ENCODE measurements around the gene CYFIP2. TPM values are rescaled to one million over a fixed set of nuclear protein-coding genes. Genes with fewer than 3 reads are reported as not detected.

CYFIP2 gene
- polyA plus RNA-seq, 1 experiment, result 4.4 TPM

DNA sequence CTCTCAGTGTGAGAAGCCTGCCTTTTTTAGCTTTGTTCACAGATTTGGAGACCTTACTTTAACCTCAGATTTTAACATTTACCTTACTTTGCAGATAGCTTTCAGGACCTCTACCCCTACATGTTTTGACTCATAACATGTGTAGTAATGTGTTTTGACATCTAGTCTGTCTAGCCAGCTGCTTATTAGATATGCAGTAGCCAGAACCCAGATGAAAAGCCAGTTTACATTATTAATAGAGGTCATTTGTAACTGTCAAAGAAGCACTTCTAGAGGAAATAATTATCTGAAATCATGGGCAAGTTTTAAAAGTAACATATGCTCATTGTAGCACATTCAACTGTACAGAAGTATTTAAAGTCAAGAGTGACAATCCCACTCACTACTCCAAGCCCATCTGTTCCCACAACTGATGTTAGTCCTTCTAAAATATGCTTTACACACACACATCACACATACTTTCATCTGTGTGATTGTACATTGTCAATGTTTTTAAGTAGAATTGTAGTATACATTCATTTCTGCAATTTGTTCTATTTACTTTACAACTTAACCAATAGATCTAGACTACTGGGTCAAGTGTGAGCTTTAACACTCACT lies 122.3 kb downstream of the CYFIP2 start:
- TF ChIP-seq, protein P1, sequence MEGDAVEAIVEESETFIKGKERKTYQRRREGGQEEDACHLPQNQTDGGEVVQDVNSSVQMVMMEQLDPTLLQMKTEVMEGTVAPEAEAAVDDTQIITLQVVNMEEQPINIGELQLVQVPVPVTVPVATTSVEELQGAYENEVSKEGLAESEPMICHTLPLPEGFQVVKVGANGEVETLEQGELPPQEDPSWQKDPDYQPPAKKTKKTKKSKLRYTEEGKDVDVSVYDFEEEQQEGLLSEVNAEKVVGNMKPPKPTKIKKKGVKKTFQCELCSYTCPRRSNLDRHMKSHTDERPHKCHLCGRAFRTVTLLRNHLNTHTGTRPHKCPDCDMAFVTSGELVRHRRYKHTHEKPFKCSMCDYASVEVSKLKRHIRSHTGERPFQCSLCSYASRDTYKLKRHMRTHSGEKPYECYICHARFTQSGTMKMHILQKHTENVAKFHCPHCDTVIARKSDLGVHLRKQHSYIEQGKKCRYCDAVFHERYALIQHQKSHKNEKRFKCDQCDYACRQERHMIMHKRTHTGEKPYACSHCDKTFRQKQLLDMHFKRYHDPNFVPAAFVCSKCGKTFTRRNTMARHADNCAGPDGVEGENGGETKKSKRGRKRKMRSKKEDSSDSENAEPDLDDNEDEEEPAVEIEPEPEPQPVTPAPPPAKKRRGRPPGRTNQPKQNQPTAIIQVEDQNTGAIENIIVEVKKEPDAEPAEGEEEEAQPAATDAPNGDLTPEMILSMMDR (IDR thresholded peaks at IDR 0.05; ENCODE audit: insufficient read depth, low read depth, low read length), result no peak
- POLR2A ChIA-PET, result interaction anchor here (0.6 kb wide), 2 partner anchors 31 to 1247 kb away, joined by 4 to 9 read pairs; no protein-coding TSS in a partner anchor
- CTCF ChIA-PET, result interaction anchor here (1.0 to 1.8 kb wide), 3 partner anchors 17 to 86 kb away, joined by 3 to 5 read pairs (median 4); no protein-coding TSS in a partner anchor
- no peak for DNase-seq (ENCODE audit: low read depth)
- Histone ChIP-seq H3K4me3 (ENCODE audit: low read depth, low read length) (no peak overlapping the region), H3K27me3 (ENCODE audit: control insufficient read depth, insufficient read depth, low read length) (no peaks in the 10 kb centered on the region), H3K36me3 (ENCODE audit: control insufficient read depth, insufficient read depth, low read length) (no peaks in the 10 kb centered on the region)

DNA sequence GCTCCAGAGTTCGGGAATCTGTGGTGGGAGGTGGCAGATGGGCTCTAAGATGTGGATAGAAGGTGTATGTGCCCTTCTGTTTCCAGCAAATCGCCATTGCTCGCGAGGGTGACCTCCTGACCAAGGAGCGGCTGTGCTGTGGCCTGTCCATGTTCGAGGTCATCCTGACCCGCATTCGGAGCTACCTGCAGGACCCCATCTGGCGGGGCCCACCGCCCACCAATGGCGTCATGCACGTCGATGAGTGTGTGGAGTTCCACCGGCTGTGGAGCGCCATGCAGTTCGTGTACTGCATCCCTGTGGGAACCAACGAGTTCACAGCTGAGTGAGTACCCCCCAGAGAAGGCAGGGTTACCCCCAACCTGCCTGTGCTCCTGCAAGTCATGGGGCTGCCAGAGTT lies 123.2 kb downstream of the CYFIP2 start:
- CTCF ChIA-PET, result interaction anchor here (1.3 to 1.8 kb wide), 3 partner anchors 17 to 85 kb away, joined by 3 to 5 read pairs (median 4); no protein-coding TSS in a partner anchor
- DNase-seq (ENCODE audit: low read depth), result no peak
- Histone ChIP-seq H3K36me3 (ENCODE audit: control insufficient read depth, insufficient read depth, low read length) (no peaks in the 10 kb centered on the region), H3K27me3 (ENCODE audit: control insufficient read depth, insufficient read depth, low read length) (no peaks in the 10 kb centered on the region), H3K4me3 (ENCODE audit: low read depth, low read length) (no peak overlapping the region)
- TF ChIP-seq, protein P1 (IDR thresholded peaks at IDR 0.05; ENCODE audit: insufficient read depth, low read depth, low read length), result no peak
- POLR2A ChIA-PET, result no interaction called here

DNA sequence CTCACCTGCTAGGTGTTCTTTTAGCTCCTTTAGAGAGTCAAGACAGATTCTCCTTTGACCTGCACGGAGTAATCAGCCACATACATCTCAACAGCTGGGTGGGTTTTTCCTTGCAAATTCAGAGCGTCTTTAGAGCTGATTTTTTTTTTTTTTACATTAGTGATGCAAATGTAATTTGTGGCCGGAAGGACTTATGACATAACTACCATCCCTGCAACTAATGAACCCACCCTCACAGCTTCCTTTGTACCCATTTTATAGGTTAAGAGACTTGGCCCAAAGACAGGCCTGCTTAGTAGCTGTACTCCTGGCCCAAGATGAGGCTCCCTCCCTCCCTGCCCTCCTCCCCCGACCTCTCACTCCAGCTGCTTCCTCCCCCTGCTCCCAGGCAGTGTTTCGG lies 124.2 kb downstream of the CYFIP2 start:
- ChIA-PET POLR2A (interaction anchor here (1.0 kb wide), 1 partner anchor 19 kb away, joined by 3 read pairs; no protein-coding TSS in a partner anchor), CTCF (interaction anchor here (0.6 to 1.4 kb wide), 8 partner anchors 16 to 1488 kb away, joined by 3 to 4 read pairs (median 3); no protein-coding TSS in a partner anchor)
- TF ChIP-seq, protein P1 (IDR thresholded peaks at IDR 0.05; ENCODE audit: insufficient read depth, low read depth, low read length), result no peak

DNA sequence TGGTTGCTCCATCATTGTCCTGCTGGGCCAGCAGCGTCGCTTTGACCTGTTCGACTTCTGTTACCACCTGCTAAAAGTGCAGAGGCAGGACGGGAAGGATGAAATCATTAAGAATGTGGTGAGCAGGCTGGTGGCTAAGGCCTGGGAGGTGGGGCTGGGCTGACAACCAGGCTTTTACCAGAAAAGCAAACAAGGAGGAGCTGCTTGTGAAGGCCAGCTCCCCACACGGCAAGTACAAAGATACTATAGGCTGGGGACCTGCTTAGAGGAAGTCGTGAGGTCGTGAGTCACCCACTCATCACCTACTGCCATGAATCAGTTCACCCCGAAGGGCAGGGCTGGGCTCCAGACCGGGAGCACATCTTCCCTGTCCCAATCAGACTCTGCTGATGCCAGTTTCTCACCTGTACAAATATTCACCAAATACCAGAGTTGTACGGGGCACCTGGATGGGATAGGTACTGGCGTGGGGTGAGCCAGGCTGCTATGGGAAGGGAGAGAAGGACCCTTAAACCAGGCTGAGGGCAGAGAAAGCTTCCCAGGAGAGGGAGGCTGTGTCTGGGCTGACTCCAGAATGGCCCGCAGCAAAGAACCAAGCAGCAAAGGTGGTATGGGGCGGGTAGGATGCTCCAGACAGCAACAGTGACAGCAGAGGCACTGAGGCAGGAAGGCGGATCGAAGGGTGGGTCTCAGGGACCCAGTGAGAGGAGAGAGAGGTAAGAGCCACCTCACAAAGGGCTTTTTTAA lies 124.8 kb downstream of the CYFIP2 start:
- DNase-seq (ENCODE audit: low read depth), result peak; percentile 78
- ChIA-PET POLR2A (interaction anchor here (1.0 kb wide), 1 partner anchor 20 kb away, joined by 3 read pairs; no protein-coding TSS in a partner anchor), CTCF (interaction anchor here (1.0 to 1.4 kb wide), 6 partner anchors 16 to 75 kb away, joined by 3 to 4 read pairs (median 3); no protein-coding TSS in a partner anchor)
- no peaks in the 10 kb centered on the region for H3K27me3 ChIP-seq (ENCODE audit: control insufficient read depth, insufficient read depth, low read length)
- TF ChIP-seq, protein P1 (IDR thresholded peaks at IDR 0.05; ENCODE audit: insufficient read depth, low read depth, low read length), result no peak
- H3K36me3 ChIP-seq (ENCODE audit: control insufficient read depth, insufficient read depth, low read length), result no peaks in the 10 kb centered on the region
- no peak overlapping the region for H3K4me3 ChIP-seq (ENCODE audit: low read depth, low read length)

More for the DNA sequence above, 124.2 kb downstream of the CYFIP2 start:
- no peak for DNase-seq (ENCODE audit: low read depth)
- no peaks in the 10 kb centered on the region for H3K27me3 ChIP-seq (ENCODE audit: control insufficient read depth, insufficient read depth, low read length)
- H3K4me3 ChIP-seq (ENCODE audit: low read depth, low read length), result no peak overlapping the region
- no peaks in the 10 kb centered on the region for H3K36me3 ChIP-seq (ENCODE audit: control insufficient read depth, insufficient read depth, low read length)

DNA sequence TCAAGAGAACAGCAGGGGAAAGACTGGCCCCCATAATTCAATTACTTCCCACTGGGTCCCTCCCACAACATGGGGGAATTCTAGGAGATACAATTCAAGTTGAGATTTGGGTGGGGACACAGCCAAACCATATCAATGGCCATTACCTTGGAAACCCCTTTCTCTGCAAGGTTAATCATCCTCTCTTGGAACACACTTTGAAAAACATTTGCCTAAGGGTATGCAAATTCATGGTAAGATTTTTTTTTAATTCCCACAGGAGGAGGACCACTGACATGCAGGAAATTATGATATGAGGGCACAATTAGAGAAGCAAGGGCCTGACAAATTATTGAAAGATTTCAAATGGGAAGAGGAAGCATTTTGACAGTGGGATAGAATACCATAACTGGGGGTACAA lies 132.4 kb downstream of the CYFIP2 start:
- H3K27me3 ChIP-seq (ENCODE audit: control insufficient read depth, insufficient read depth, low read length), result no peaks in the 10 kb centered on the region
- CTCF ChIA-PET, result no interaction called here
- POLR2A ChIA-PET, result no interaction called here
- TF ChIP-seq, protein P1 (IDR thresholded peaks at IDR 0.05; ENCODE audit: insufficient read depth, low read depth, low read length), result no peak
- no peak for DNase-seq (ENCODE audit: low read depth)
- no peaks in the 10 kb centered on the region for H3K36me3 ChIP-seq (ENCODE audit: control insufficient read depth, insufficient read depth, low read length)
- H3K4me3 ChIP-seq (ENCODE audit: low read depth, low read length), result no peak overlapping the region
